Retina (tissue), 1 donor: ENCODE measurements around the gene CGNL1.

Experiments
- DNase-seq: peaks from one replicate; pipeline ENCODE4 v3.0.0-alpha.2; 2016

CGNL1 gene

GRCh38 chr15:57553526-57553925 lies 177.2 kb downstream of the CGNL1 start:
- DNase-seq = no peak

- DNase-seq = peak; percentile 56
These were observed 177.9 kb downstream of the CGNL1 start for GRCh38 chr15:57554063-57554811.

- no peak for DNase-seq
These were observed 178.5 kb downstream of the CGNL1 start for GRCh38 chr15:57554812-57555179.

- DNase-seq = no peak
These were observed 179.0 kb downstream of the CGNL1 start for GRCh38 chr15:57555270-57555669.

- DNase-seq = no peak
These were observed 179.7 kb downstream of the CGNL1 start for GRCh38 chr15:57556040-57556439.

GRCh38 chr15:57557267-57557666 lies 181.0 kb downstream of the CGNL1 start:
- no peak for DNase-seq

- no peak for DNase-seq
These were observed 181.5 kb downstream of the CGNL1 start for GRCh38 chr15:57557810-57558209.

GRCh38 chr15:57559875-57560274 lies 183.6 kb downstream of the CGNL1 start:
- peak; percentile 67 for DNase-seq

- DNase-seq = peak; percentile 73
These were observed 184.9 kb downstream of the CGNL1 start for GRCh38 chr15:57561041-57561711.

GRCh38 chr15:57562196-57562769 lies 186.0 kb downstream of the CGNL1 start:
- no peak for DNase-seq

GRCh38 chr15:57563416-57563815 lies 187.1 kb downstream of the CGNL1 start:
- DNase-seq = no peak

- no peak for DNase-seq
These were observed 189.0 kb downstream of the CGNL1 start for GRCh38 chr15:57565311-57565710.

GRCh38 chr15:57566834-57567233 lies 190.5 kb downstream of the CGNL1 start:
- no peak for DNase-seq

- no peak for DNase-seq
These were observed 191.6 kb downstream of the CGNL1 start for GRCh38 chr15:57567891-57568290.

GRCh38 chr15:57568299-57568698 lies 192.0 kb downstream of the CGNL1 start:
- DNase-seq = no peak

GRCh38 chr15:57570340-57570739 lies 194.0 kb downstream of the CGNL1 start:
- DNase-seq = no peak

GRCh38 chr15:57570994-57571393 lies 194.7 kb downstream of the CGNL1 start:
- no peak for DNase-seq

GRCh38 chr15:57571725-57572124 lies 195.4 kb downstream of the CGNL1 start:
- DNase-seq = no peak

GRCh38 chr15:57572468-57572867 lies 196.2 kb downstream of the CGNL1 start:
- no peak for DNase-seq

GRCh38 chr15:57573151-57573550 lies 196.8 kb downstream of the CGNL1 start:
- DNase-seq = no peak

GRCh38 chr15:57575363-57575762 lies 199.1 kb downstream of the CGNL1 start:
- DNase-seq = peak; percentile 38

GRCh38 chr15:57578288-57578900 lies 202.1 kb downstream of the CGNL1 start:
- DNase-seq = no peak

GRCh38 chr15:57580428-57580827 lies 204.1 kb downstream of the CGNL1 start:
- DNase-seq = no peak

GRCh38 chr15:57580866-57581265 lies 204.6 kb downstream of the CGNL1 start:
- no peak for DNase-seq
